WTC11 (cell line): ENCODE measurements around the gene SMAD6. TPM values are rescaled to one million over a fixed set of nuclear protein-coding genes. Genes with fewer than 3 reads are reported as not detected.

Experiments
- ATAC-seq: fragments of 200-7000 bp; cut with Tn5 transposase; 2 replicates; pipeline ENCODE4 v1.10.0; 2021; ENCODE audit warnings: mild to moderate bottlenecking, moderate library complexity
- CTCF ChIA-PET: fragments of 300-600 bp; sonication (Branson Sonifier 250); formaldehyde crosslinking; loops from one replicate; lab custom pipeline; 2021; ENCODE audit warnings: antibody characterized with exemption; lab: Charles Lee
- POLR2A ChIA-PET: fragments of 350-600 bp; sonication (Branson Sonifier 250); formaldehyde crosslinking; loops from one replicate; lab custom pipeline; 2021; ENCODE audit warnings: antibody characterized with exemption; lab: Charles Lee
- DNase-seq: peaks from one replicate; pipeline ENCODE4 v3.0.0; 2021; ENCODE audit warnings: low spot score
- H3K27ac Mint-ChIP-seq: 2 replicates; pipeline ENCODE4 v1.8.0; 2021; ENCODE audit warnings: mixed read lengths
- H3K27me3 Mint-ChIP-seq: 2 replicates; pipeline ENCODE4 v1.8.0; 2021; ENCODE audit warnings: low read depth, mild to moderate bottlenecking, moderate library complexity, mixed read lengths
- H3K36me3 Mint-ChIP-seq: 2 replicates; pipeline ENCODE4 v1.8.0; 2021; ENCODE audit warnings: mixed read lengths
- H3K4me1 Mint-ChIP-seq: 2 replicates; pipeline ENCODE4 v1.8.0; 2022; ENCODE audit warnings: mixed read lengths
- H3K4me3 Mint-ChIP-seq: 2 replicates; pipeline ENCODE4 v1.8.0; 2021; ENCODE audit warnings: mild to moderate bottlenecking, moderate library complexity, mixed read lengths
- H3K9me3 Mint-ChIP-seq: 2 replicates; pipeline ENCODE4 v1.8.0; 2021; ENCODE audit warnings: mixed read lengths
- CBFB ChIP-seq: sonication (generic); formaldehyde crosslinking; IDR thresholded peaks from 2 replicates; pipeline ENCODE4 v1.8.1; 2022; ENCODE audit warnings: mild to moderate bottlenecking, low read depth, missing genetic modification reagents
- ETV6 ChIP-seq: sonication (generic); formaldehyde crosslinking; IDR thresholded peaks from 2 replicates; pipeline ENCODE4 v1.8.1; 2022; ENCODE audit warnings: mild to moderate bottlenecking, missing genetic modification reagents
- FOXP1 ChIP-seq: sonication (generic); formaldehyde crosslinking; IDR thresholded peaks from 2 replicates; pipeline ENCODE4 v1.8.0; 2022; ENCODE audit warnings: missing genetic modification reagents, mild to moderate bottlenecking, moderate library complexity, borderline replicate concordance
- GABPB1 ChIP-seq: sonication (generic); formaldehyde crosslinking; IDR thresholded peaks from 2 replicates; pipeline ENCODE4 v1.8.1; 2023; ENCODE audit warnings: mild to moderate bottlenecking, missing genetic modification reagents
- IRF1 ChIP-seq: sonication (generic); formaldehyde crosslinking; IDR thresholded peaks from 2 replicates; pipeline ENCODE4 v1.8.0; 2023; ENCODE audit warnings: missing genetic modification reagents
- IRF2 ChIP-seq: sonication (generic); formaldehyde crosslinking; IDR thresholded peaks from 2 replicates; pipeline ENCODE4 v1.8.0; 2022; ENCODE audit warnings: low read depth, missing genetic modification reagents, borderline replicate concordance
- MAX ChIP-seq: sonication (generic); formaldehyde crosslinking; IDR thresholded peaks from 2 replicates; pipeline ENCODE4 v1.8.0; 2022; ENCODE audit warnings: mild to moderate bottlenecking, missing genetic modification reagents
- NFATC4 ChIP-seq: fragments of 250-450 bp; sonication (Bioruptor Pico); IDR thresholded peaks from 2 replicates; pipeline ENCODE4 v1.9.0; 2021; ENCODE audit warnings: mild to moderate bottlenecking
- NFE2L1 ChIP-seq: sonication (generic); formaldehyde crosslinking; IDR thresholded peaks from 2 replicates; pipeline ENCODE4 v1.8.1; 2023; ENCODE audit warnings: missing genetic modification reagents
- NR3C1 ChIP-seq: sonication (generic); formaldehyde crosslinking; conservative IDR thresholded peaks from 2 replicates; pipeline ENCODE4 v1.8.1; 2023; ENCODE audit warnings: low read depth, mild to moderate bottlenecking, missing genetic modification reagents
- RELA ChIP-seq: sonication (generic); formaldehyde crosslinking; IDR thresholded peaks from 2 replicates; pipeline ENCODE4 v1.8.1; 2022; ENCODE audit warnings: missing genetic modification reagents, mild to moderate bottlenecking, borderline replicate concordance
- SMAD4 ChIP-seq: sonication (generic); formaldehyde crosslinking; IDR thresholded peaks from 2 replicates; pipeline ENCODE4 v1.8.0; 2022; ENCODE audit warnings: mild to moderate bottlenecking, missing genetic modification reagents
- TP53 ChIP-seq: sonication (generic); formaldehyde crosslinking; IDR thresholded peaks from 2 replicates; pipeline ENCODE4 v1.8.1; 2023; ENCODE audit warnings: mild to moderate bottlenecking, missing genetic modification reagents
- USF1 ChIP-seq: sonication (generic); formaldehyde crosslinking; IDR thresholded peaks from 2 replicates; pipeline ENCODE4 v1.8.0; 2022; ENCODE audit warnings: mild to moderate bottlenecking, missing genetic modification reagents
- ZNF219 ChIP-seq: sonication (generic); formaldehyde crosslinking; IDR thresholded peaks from 2 replicates; pipeline ENCODE4 v1.8.0; 2023; ENCODE audit warnings: missing genetic modification reagents, mild to moderate bottlenecking, borderline replicate concordance
- ZNF232 ChIP-seq: sonication (generic); formaldehyde crosslinking; IDR thresholded peaks from 2 replicates; pipeline ENCODE4 v1.8.0; 2022; ENCODE audit warnings: mild to moderate bottlenecking, missing genetic modification reagents
- ZNF317 ChIP-seq: sonication (generic); formaldehyde crosslinking; IDR thresholded peaks from 2 replicates; pipeline ENCODE4 v1.8.1; 2023; ENCODE audit warnings: low read depth, mild to moderate bottlenecking, moderate library complexity, missing genetic modification reagents, borderline replicate concordance
- total RNA-seq: library from RNA; stranded (reverse); gene quantifications from 3 replicates; pipeline ENCODE4 v1.2.3, GENCODE V29; 2021
- TF ChIP-seq, protein P1 (sequence below): sonication (generic); formaldehyde crosslinking; IDR thresholded peaks from 2 replicates; pipeline ENCODE4 v1.8.1; 2022; ENCODE audit warnings: mild to moderate bottlenecking, missing genetic modification reagents, moderate library complexity, borderline replicate concordance
- TF ChIP-seq, protein P2 (sequence below): fragments of 250-450 bp; sonication (Bioruptor Pico); IDR thresholded peaks from 2 replicates; pipeline ENCODE4 v1.9.0; 2021; ENCODE audit warnings: moderate library complexity, mild to moderate bottlenecking, inconsistent platforms, borderline replicate concordance
- TF ChIP-seq, protein P3 (sequence below): fragments of 250-450 bp; sonication (Bioruptor Pico); IDR thresholded peaks from 2 replicates; pipeline ENCODE4 v1.9.0; 2021; ENCODE audit warnings: mild to moderate bottlenecking
- TF ChIP-seq, protein P4 (sequence below): sonication (generic); formaldehyde crosslinking; IDR thresholded peaks from 2 replicates; pipeline ENCODE4 v1.8.1; 2023; ENCODE audit warnings: mild to moderate bottlenecking, missing genetic modification reagents
- TF ChIP-seq, protein P5 (sequence below): sonication (generic); formaldehyde crosslinking; IDR thresholded peaks from 2 replicates; pipeline ENCODE4 v1.8.0; 2023; ENCODE audit warnings: missing genetic modification reagents, mild to moderate bottlenecking, borderline replicate concordance
- TF ChIP-seq, protein P6 (sequence below): sonication (generic); formaldehyde crosslinking; IDR thresholded peaks from 2 replicates; pipeline ENCODE4 v1.8.1; 2022; ENCODE audit warnings: low read depth, mild to moderate bottlenecking, moderate library complexity, missing genetic modification reagents, borderline replicate concordance

SMAD6 gene
- total RNA-seq, 1 experiment from 2014 or later, result 13.9 TPM

DNA sequence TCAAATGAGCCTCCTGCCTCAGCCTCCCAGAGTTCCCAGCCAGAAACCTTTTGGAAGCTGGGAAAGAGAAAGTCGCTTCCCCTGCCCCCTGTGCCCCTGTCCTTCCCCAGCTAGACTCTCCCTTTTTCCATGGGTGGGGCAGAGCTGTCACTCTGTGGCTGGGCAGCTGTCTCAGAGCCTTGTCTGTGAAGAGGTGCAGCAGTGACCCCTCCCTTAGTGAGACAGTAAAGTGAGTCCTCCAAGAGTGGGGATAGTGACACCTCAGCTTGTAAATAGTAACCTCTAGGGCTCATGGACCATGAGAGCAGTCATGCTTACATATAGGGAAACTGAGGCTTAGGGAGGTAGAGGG is 76.3 kb downstream of the SMAD6 start:
- ATAC-seq, result no peak
- no peak overlapping the region for H3K4me3 Mint-ChIP-seq
- no peak overlapping the region for H3K27ac Mint-ChIP-seq
- no peaks in the 10 kb centered on the region for H3K9me3 Mint-ChIP-seq
- POLR2A ChIA-PET, result interaction anchor here (0.7 kb wide), 1 partner anchor 217 kb away, joined by 3 read pairs; no protein-coding TSS in a partner anchor
- no peaks in the 10 kb centered on the region for H3K27me3 Mint-ChIP-seq
- CTCF ChIA-PET, result interaction anchor here (1.1 to 4.1 kb wide), 8 partner anchors 11 to 84 kb away, joined by 3 to 28 read pairs (median 4); no protein-coding TSS in a partner anchor
- no peak for DNase-seq
- no peaks in the 10 kb centered on the region for H3K36me3 Mint-ChIP-seq
- H3K4me1 Mint-ChIP-seq, result peaks cover 28% of the 10 kb centered on the region
- no peak for TF ChIP-seq ZNF232
- TF ChIP-seq NFATC4 (CRISPR knock-in tag), result no peak
- TF ChIP-seq IRF2 (CRISPR knock-in tag), result no peak
- no peak for TF ChIP-seq ZNF317 (CRISPR knock-in tag)
- TF ChIP-seq MAX (CRISPR knock-in tag), result no peak
- TF ChIP-seq ETV6 (CRISPR knock-in tag), result no peak
- no peak for TF ChIP-seq GABPB1 (CRISPR knock-in tag)
- no peak for TF ChIP-seq FOXP1 (CRISPR knock-in tag)
- TF ChIP-seq, protein P1, sequence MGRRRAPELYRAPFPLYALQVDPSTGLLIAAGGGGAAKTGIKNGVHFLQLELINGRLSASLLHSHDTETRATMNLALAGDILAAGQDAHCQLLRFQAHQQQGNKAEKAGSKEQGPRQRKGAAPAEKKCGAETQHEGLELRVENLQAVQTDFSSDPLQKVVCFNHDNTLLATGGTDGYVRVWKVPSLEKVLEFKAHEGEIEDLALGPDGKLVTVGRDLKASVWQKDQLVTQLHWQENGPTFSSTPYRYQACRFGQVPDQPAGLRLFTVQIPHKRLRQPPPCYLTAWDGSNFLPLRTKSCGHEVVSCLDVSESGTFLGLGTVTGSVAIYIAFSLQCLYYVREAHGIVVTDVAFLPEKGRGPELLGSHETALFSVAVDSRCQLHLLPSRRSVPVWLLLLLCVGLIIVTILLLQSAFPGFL, result no peak
- no peak for TF ChIP-seq NFE2L1 (CRISPR knock-in tag)
- TF ChIP-seq, protein P2, sequence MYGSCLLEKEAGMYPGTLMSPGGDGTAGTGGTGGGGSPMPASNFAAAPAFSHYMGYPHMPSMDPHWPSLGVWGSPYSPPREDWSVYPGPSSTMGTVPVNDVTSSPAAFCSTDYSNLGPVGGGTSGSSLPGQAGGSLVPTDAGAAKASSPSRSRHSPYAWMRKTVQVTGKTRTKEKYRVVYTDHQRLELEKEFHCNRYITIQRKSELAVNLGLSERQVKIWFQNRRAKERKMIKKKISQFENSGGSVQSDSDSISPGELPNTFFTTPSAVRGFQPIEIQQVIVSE (CRISPR knock-in tag), result no peak

DNA sequence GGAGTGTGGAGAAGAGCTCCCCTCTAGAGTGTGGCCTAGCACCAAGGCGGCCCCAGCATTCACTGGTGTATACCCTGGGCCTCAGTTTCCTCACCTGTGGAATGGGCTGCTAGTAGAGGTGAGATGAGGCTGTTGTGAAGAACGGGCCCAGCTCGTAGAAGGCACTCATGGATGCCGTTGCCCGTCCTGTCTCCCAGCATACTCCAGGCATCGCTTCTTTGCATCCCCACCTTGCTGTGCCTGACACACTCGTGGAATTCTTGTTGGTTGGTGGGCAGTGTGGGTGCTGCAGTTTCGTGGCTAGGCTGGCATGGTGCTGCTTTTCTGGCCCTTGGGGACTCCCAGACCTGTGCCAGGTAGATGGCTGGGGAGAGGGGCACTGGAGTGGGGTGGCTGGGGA is 76.7 kb downstream of the SMAD6 start:
- ChIA-PET CTCF (interaction anchor here (1.1 to 4.1 kb wide), 5 partner anchors 10 to 75 kb away, joined by 3 to 28 read pairs (median 8); no protein-coding TSS in a partner anchor), POLR2A (no interaction called here)
- Mint-ChIP-seq H3K27ac (no peak overlapping the region), H3K4me1 (peaks cover 24% of the 10 kb centered on the region), H3K4me3 (no peak overlapping the region), H3K27me3 (no peaks in the 10 kb centered on the region), H3K36me3 (no peaks in the 10 kb centered on the region), H3K9me3 (no peaks in the 10 kb centered on the region)
- ATAC-seq (no peak), DNase-seq (no peak)
- TF ChIP-seq SMAD4 (CRISPR knock-in tag), result no peak
- TF ChIP-seq USF1 (CRISPR knock-in tag), result no peak
- no peak for TF ChIP-seq TP53 (CRISPR knock-in tag)
- TF ChIP-seq ZNF219 (CRISPR knock-in tag), result no peak
- TF ChIP-seq NR3C1, result no peak
- TF ChIP-seq, protein P3, sequence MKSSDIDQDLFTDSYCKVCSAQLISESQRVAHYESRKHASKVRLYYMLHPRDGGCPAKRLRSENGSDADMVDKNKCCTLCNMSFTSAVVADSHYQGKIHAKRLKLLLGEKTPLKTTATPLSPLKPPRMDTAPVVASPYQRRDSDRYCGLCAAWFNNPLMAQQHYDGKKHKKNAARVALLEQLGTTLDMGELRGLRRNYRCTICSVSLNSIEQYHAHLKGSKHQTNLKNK (CRISPR knock-in tag), result no peak
- TF ChIP-seq IRF1 (CRISPR knock-in tag), result no peak
- TF ChIP-seq RELA (CRISPR knock-in tag), result no peak
- TF ChIP-seq, protein P4, sequence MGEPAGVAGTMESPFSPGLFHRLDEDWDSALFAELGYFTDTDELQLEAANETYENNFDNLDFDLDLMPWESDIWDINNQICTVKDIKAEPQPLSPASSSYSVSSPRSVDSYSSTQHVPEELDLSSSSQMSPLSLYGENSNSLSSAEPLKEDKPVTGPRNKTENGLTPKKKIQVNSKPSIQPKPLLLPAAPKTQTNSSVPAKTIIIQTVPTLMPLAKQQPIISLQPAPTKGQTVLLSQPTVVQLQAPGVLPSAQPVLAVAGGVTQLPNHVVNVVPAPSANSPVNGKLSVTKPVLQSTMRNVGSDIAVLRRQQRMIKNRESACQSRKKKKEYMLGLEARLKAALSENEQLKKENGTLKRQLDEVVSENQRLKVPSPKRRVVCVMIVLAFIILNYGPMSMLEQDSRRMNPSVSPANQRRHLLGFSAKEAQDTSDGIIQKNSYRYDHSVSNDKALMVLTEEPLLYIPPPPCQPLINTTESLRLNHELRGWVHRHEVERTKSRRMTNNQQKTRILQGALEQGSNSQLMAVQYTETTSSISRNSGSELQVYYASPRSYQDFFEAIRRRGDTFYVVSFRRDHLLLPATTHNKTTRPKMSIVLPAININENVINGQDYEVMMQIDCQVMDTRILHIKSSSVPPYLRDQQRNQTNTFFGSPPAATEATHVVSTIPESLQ (CRISPR knock-in tag), result no peak
- TF ChIP-seq, protein P5, sequence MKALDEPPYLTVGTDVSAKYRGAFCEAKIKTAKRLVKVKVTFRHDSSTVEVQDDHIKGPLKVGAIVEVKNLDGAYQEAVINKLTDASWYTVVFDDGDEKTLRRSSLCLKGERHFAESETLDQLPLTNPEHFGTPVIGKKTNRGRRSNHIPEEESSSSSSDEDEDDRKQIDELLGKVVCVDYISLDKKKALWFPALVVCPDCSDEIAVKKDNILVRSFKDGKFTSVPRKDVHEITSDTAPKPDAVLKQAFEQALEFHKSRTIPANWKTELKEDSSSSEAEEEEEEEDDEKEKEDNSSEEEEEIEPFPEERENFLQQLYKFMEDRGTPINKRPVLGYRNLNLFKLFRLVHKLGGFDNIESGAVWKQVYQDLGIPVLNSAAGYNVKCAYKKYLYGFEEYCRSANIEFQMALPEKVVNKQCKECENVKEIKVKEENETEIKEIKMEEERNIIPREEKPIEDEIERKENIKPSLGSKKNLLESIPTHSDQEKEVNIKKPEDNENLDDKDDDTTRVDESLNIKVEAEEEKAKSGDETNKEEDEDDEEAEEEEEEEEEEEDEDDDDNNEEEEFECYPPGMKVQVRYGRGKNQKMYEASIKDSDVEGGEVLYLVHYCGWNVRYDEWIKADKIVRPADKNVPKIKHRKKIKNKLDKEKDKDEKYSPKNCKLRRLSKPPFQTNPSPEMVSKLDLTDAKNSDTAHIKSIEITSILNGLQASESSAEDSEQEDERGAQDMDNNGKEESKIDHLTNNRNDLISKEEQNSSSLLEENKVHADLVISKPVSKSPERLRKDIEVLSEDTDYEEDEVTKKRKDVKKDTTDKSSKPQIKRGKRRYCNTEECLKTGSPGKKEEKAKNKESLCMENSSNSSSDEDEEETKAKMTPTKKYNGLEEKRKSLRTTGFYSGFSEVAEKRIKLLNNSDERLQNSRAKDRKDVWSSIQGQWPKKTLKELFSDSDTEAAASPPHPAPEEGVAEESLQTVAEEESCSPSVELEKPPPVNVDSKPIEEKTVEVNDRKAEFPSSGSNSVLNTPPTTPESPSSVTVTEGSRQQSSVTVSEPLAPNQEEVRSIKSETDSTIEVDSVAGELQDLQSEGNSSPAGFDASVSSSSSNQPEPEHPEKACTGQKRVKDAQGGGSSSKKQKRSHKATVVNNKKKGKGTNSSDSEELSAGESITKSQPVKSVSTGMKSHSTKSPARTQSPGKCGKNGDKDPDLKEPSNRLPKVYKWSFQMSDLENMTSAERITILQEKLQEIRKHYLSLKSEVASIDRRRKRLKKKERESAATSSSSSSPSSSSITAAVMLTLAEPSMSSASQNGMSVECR (CRISPR knock-in tag), result no peak
- TF ChIP-seq, protein P6, sequence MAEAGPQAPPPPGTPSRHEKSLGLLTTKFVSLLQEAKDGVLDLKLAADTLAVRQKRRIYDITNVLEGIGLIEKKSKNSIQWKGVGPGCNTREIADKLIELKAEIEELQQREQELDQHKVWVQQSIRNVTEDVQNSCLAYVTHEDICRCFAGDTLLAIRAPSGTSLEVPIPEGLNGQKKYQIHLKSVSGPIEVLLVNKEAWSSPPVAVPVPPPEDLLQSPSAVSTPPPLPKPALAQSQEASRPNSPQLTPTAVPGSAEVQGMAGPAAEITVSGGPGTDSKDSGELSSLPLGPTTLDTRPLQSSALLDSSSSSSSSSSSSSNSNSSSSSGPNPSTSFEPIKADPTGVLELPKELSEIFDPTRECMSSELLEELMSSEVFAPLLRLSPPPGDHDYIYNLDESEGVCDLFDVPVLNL (CRISPR knock-in tag), result no peak
- no peak for TF ChIP-seq CBFB (CRISPR knock-in tag)
